Astrocyte (in vitro differentiated cells and primary cell): ENCODE measurements around the gene IL9.

Experiments
- CTCF ChIP-seq: IDR thresholded peaks from 2 replicates; pipeline ENCODE4 v1.5.1; 2011; ENCODE audit warnings: low read depth, mild to moderate bottlenecking, inconsistent platforms, low read length, moderate library complexity; ENCODE audit not compliant: insufficient read depth
- EZH2 ChIP-seq: IDR thresholded peaks from 2 replicates; pipeline ENCODE4 v1.6.1; 2012; ENCODE audit warnings: mild to moderate bottlenecking, low read length, inconsistent platforms; ENCODE audit not compliant: insufficient read depth

GRCh38 chr5:135868681-135869080 is 27.0 kb downstream of the IL9 start:
- no peak for TF ChIP-seq EZH2
- TF ChIP-seq CTCF = no peak
